Measurements from ENCODE around the gene PKP2. TPM values are rescaled to one million over a fixed set of nuclear protein-coding genes. Genes with fewer than 3 reads are reported as not detected.
A peak's percentile ranks its signal among the peaks of the same experiment; 100 is the strongest.

The PKP2 gene
- 4.7 TPM for total RNA-seq

DNA sequence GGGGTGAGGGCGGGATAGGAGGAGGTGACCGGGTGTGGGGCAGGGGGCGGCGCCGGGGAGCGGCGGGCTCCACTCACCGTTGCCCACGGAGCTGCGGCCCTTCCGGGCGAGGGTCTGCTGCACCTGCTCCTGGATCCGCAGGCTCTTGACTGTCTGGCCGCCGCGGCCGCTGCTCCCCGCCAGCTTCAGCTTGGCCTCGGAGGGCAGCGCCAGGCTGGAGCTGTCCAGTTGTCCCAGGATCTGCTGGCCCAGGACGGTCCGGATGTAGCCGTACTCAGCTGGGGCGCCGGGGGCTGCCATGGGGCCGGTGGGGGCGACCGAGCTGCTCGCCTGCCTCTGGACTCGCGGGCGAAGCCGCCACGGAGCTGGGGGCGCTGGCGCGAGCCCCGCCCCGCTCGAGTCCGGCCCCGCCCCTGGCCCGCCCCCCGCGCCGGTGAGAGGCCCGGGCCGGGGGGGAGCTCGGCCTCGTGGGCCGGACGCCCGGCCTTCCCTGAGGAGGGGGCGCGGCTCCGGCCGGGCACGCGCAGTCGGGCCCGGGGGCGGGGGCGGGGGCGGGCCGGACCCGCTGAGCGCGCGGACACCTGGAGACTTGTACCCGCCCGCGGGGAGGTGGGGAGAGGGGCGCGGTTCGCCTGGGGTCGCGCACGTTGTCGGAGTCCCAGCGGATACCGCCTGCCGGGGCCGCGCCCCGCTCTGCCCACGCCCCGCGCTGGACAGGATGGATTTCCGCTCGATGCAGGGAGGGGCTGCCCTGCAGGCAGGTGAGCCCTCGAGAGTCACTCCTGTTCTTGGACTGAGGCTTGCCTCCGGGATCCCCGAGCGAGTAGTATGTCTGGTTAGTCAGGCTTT is at the start of gene PKP2:
Gene PKP2, minus strand, starts transcription at position 346 of the 849 bp plus-strand sequence. Its CDS starts 46 bp downstream, at position 300.
- peak; percentile 3 for DNase-seq

DNA sequence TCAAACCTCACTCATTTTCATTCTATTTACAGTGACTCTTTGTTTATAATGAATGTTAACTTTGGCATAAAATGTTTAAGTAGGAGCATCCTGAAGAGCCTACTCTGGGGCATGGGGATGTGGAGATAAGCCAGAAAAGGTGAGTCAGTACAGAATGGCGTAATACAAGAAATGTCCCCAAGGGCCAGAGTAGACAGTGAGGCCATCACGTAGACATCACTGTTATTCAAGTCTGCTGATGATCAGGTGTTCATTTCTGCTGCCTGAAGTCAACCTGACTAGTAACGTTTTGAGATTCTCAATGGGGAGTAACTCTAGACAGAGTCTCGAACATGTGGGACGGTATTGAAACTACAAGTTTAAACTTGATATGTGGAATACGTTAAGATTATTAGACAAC is 47.6 kb upstream of the PKP2 start:
- no peak for DNase-seq

DNA sequence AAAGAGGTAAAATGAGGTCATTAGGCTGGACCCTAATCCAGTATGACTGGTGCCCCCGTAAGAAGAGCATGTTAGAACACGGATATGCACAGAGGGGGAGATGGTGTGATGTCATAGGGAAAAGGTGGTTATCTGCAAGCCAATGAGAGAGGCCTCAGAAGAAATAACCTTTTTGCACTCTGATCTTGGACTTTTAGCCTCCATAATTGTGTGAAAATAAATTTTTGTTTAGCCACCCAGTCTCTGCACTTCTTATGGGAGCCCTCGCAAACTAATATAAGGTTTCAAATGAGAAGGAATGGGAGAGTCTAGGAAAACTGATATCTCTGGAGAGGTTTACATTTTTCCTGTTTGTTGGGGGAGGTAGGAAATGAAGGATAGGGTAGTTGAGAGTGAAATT is 43.2 kb upstream of the PKP2 start:
- no peak for DNase-seq

DNA sequence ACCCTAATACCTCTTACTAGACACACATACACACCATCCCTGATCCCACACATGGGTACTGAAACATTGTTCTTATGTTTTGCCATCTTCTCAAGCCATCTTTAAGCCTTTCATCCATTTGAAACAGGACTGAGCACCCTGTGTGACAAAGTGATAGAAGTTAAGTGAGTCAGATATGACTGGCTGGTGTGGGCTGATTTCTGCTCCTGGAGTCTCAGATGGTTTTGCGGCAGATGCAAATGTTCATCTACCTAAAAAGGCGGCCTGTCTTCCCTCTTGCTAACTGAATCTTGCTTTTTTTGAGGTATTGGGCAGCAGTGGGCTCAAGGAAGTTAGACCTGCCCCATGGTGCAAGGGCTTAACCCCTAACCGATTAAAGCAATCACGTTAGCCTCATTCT is 30.4 kb upstream of the PKP2 start:
- no peak for DNase-seq

DNA sequence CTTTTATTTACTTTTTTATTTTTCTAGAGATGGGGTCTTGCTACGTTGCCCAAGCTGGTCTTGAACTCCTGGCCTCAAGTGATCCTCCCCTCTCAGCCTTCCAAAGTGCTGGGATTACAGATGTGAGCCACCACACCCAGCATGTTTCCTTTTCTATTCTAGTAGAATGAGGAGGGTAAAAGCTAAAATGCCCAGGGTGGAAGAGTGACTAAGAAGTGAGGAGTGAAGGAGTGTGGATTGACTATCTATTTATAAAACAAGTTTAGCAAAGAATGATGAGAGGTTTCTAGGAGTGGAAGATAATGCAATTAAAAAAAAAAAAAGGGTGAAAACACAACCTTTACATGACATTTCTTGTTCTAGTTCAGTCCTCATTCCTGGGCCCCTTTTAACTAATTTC is 29.8 kb upstream of the PKP2 start:
- DNase-seq: no peak

DNA sequence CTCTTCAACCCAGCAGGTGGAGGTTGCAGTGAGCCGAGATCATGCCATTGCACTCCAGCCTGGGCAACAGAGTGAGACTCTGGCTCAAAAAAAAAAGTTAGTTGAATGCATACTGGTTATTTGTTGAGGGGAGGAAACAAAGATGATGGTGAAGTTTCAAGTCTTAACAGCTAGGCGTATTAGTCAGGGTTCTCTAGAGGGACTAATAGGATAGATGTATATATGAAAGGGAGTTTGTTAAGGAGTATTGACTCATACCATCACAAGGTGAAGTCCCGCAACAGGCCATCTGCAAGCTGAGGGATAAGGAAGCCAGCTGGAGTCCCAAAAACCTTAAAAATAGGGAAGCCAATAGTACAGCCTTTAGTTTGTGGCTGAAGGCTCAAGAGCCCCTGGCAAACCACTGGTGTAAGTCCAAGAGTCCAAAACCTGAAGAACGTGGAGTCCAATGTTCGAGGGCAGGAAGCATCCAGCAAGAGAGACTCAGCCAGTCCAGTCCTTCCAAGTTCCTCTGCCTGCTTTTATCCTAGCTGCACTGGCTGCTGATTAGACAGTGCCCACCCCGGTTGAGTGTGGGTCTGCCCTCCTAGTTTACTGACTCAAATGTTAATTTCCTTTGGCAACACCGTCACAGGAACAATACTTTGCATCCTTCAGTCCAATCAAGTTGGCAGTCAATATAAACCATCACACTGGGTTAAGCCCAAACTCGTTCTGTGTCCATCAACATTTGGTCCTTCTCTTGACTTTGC is 26.1 kb upstream of the PKP2 start:
- no peak for DNase-seq

DNA sequence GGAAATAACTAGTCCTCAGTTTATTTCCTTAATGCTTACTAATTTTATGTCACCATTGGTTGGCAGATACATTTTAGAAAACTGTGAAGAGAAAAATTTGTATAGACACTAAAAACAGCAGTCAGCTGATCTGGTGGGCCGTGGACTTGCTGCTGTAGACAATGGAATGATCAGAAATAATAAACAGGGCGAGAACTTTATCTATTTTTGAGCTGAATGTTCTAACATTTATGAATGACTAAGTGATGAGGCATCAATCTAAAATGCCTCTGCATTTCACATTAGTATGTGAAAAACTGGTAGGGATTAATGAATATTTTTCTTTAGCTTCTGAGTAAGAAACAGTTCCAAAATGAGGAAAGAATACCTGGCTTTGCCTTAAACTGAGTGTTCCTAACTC is 24.8 kb upstream of the PKP2 start:
- DNase-seq: no peak

DNA sequence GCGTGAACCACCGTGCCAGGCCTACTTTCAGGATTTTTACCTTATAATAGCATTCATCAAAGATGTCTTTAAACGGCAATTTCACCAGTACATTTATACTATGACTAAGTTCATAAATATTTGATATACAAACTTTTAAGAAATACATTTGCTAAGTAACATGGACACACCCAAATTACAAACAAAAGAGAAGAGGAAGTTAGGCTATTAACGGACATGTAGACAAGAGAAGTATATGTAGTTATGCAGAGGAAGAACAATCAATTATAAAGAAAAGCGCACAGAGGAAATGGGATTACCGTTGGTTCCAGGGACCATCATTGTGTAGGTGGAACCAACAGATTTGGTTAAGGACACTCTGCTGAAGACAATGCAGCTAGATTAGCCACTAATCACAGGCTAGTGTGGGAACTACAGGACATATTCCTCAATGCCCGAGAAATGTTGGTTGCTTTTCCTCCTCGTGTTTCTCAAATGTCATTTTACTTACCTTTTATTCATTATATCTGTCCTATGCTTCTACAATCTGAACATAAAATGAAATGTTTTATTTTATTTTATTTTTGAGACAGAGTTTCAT is 24.0 kb upstream of the PKP2 start:
- DNase-seq: no peak

DNA sequence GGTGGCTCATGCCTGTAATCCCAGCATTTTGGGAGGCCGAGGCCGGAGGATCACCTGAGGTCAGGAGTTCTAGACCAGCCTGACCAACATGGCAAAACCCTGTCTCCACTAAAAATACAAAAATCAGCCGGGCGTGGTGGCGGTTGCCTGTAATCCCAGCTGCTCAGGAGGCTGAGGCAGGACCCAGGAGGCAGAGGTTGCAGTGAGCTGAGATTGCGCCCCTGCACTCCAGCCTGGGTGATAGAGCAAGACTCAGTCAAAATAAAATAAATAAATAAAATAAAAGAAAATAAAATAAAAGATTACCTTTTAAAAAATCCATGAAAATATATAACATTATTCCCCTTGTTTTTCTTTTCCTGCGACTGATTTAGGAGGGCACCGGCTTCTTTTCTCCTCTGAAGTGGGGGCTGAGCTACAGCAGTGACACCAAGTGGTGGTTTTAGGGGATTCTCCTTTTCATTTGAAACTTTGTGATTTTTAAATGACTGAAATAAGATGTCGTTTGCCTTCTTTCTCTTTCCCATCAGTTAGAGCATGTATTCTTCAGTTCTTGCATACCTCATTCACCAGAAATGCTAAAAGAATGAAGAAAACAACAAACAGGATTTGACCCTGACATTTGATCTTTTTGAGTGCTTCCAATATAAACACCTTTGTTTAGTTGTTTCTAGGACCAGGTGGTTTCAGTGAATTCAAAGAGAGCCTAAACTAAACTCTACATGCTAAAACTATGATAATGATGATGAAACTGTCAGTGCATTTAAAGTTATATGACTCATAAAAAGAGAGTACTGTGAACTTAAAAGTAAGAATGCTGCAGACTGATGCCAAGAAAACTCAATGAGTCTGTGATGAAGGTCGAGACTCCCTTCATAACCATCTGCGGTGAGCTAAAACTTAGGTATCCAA is 22.6 kb upstream of the PKP2 start:
- DNase-seq: no peak

DNA sequence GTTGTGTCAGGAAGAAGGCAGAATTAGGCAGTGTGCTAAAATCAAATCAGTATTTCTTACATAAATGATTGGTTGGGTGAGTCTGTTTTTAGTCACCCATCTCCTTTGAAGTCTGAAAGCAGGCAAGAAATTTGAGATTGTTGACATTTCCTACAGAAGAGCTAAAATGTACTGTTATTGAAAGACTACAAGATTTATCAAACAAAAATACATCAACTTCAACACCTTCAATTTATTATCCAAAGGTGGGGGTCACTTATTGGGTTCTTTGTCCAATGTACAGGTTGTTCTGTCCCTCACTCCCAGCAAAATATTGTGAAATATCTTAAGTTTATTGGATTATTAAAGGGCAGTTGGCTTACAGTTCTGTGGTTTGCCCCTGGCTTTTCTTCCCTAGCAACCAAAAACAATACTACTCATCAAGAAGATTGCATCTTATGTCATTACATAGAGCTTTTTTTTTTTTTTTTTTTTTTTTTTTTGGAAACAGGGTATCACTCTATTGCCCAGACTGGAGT is 20.6 kb upstream of the PKP2 start:
- DNase-seq: no peak

DNA sequence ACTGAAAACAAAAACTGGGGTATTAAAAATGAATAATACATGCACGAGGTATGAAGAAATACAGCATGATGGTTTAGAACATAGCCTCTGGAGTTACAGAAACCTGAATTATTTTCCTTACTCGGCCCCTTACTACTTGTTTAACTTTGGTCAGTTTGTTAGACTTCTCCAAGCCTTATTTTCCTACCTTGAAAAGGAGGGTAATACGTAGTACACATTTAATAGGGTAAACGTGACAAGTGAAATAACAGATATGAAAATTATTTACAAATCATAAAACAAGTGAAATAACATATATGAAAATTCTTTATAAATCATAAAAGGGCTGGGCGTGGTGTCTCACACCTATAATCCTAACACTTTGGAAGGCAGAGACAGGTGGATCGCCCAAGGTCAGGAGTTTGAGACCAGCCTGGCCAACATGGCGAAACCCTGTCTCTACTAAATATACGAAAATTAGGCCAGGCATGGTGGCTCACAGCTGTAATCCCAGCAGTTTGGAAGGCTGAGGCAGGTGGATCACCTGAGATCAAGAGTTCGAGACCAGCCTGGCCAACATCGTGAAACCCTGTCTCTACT is 11.4 kb upstream of the PKP2 start:
- no peak for DNase-seq

DNA sequence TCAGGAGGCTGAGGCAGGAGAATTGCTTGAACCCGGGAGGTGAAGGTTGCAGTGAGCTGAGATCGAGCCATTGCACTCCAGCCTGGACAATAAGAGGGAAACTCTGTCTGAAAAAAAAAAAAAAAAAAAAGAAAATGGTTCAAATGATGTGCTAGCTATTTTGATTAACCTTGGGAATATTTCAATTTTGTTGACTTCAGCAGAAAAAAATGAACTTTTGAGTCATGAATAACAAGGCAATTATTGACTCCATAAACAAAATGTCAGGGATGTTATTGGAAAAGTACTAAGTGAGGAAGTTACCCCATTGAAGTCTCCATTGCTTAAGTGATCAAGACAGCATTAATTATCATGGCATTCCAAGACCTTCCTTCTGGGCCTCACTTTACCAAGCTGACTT is 10.6 kb upstream of the PKP2 start:
- DNase-seq: no peak

DNA sequence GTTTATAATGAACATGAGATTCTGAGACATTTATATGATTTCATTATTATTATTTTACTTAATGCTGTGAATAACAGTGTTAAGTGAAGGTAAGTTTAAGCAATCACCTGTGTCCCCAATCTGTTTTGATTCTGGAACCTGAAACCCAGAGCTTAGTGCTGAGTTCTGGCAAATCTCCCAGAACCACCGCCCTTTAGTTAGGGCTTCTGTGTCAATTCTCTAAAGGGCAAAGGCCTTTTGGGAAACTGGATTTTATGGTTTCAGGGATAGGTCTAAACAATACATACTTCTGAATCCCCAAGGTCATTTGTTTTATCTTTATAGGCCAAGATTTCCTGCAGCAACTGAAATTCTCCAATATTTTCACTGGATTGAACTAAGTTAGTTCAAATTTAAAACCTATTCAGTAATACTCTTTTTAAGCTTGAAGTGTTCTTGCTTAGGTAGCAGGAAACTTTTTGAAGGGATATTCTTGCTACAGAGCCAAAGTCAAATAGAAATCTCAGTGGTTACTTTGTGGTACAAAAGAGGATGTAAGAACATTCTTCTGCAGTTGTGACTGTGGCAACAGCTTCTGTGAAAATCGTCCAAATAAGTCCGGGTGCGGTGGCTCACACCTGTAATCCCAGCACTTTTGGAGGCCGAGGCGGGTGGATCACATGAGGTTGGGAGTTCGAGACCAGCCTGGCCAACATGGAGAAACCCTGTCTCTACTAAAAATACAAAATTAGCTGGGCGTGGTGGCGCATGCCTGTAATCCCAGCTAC is 10.0 kb upstream of the PKP2 start:
- no peak for DNase-seq

DNA sequence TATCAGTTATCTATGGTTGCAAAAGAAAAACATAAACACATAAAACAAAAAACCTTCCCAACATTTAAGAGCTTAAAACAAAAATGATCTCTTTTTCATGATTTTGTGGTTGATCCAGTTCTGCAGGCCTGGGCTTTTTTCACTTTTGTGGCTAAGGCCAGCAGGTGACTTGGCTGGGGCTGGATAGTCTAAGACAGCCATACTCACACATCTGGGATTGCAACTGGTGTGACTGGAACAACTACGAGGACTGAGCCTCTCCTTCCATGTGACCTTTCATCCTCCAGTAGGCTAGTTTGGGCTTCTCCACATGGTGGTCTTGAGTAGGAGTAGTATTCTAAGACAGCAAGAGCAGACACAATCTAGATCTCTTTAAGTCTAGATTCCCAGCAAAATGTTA is 7.2 kb upstream of the PKP2 start:
- no peak for DNase-seq

DNA sequence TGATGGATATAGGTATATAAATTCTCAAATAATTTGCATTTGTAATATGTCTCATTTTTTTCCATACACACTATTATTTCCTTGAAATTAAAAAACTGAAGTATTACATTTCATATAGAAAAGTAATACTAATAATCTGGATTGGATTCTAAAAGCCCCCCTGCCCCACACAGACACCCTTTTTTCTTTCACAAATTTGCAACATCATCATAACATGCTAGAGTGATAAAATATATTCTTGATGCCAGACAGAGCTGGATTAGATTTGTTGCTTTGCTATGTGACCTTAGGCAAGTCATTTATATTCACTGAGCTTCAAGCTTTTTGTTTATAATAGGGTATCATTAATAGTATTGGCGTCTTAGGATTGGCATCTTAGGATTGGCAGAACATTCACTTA is 6.7 kb upstream of the PKP2 start:
- DNase-seq: no peak

DNA sequence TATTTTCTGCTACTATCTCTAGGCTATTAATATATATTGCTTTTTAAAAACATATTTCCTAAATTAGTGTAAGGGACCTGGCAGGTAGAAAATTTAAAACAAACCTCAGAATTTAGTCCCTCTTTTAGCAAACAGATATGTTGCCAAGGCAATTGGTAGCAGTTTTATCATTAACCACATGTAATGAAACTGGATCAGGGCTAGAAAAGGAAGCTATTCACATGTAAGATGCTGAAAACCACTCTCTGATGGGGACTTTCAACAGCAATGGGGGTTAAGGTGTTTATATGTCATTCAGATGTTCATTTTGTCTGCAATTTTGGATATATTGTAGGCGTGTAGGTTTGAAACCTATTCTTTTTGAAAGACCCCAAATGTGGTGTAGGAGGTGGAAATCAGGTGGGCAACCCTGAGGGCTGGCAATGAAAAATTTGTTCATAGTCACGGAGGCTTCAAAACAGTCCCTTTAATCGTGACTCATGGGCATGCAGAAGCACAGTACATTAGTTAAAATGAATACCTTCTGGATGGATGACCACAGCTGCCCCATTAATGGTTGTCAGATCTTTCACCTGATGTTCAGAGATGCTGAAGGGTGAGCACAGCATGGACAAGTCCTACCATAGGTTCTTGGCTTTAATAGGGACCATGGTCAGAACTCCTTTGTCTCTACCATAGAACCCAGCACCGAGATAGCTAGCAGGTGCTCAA is 5.9 kb upstream of the PKP2 start:
- no peak for DNase-seq

DNA sequence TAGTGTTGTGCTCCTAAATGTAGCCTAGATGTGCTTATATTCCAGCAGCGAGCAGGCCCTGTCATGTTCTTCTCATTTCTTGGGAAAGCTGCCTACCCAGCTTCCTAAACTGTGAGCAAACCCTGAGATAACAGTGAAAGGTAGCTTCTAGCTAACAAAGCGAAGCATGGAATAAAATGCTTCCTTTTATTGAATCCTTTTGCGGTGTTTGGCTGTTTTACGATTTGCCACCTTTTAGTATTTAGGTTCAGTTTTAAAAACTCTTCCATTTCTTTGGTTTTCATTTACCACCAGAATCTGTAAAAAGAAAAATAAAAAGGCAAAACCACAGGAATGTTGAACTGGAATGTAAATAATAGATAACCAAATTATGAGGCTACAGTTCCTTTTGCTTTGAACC is 5.0 kb upstream of the PKP2 start:
- DNase-seq: no peak

DNA sequence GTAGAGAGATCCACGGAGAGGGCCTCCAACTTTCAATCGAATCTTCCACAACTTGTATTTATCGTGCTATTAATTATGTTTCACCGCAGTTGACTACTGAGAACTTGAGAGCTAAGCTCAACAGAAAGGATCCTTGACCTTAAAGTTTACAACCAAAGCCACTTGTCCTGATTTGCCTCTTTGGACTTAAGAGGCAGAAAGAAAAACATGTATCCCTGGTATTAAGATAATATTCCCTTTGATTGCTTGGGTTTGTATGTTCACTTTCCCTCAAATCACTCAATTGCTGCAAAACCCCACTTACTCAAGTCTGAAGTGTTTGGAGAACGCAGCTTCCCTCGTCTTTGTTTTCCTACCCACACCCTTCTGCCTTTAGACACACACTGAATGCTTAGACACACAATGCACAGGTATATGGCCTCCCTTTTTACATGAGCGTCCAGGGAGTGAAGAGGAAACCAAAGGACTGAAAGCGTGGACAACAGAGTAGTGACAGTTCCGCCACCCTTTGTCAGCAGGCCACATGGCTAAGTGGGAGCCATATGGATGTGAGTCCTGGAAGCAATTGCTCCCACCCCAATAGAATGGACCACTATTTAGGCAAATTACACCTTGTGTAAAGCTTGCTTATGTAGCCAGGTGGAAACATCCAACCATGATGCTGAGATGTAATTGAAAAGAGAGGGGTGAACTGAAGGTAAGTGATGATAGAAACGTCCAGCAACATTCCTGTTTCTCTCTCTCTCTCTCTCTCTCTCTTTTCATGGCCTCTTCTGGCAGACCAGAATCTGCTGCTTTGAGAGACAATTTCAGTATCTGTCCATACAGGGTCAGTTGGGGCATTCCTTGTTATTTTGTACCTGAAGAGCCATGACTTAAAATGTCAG is 1.4 kb upstream of the PKP2 start:
- DNase-seq: no peak

DNA sequence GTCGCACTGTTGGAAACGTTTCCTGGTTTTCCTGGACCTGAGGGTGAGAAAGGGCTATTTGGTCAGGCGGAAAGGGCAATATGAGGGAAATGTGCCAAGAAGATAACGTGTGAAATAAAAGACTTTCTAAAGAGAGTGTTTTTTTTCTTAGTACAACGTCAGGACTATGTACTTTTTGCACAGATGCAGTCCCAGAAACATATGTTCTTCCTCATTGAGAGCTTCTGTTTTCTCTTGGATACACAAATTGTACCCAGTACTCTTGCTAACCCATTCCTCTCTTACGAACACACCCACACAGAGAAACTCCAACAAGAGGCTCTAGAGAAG is 669 bp upstream of the PKP2 start:
- DNase-seq: no peak
